ENCODE measurements around the gene PSEN2. TPM values are rescaled to one million over a fixed set of nuclear protein-coding genes. Genes with fewer than 3 reads are reported as not detected.

PSEN2 gene
- total RNA-seq, 1 donor from 2014 or later, result 26.5 TPM

- no peaks in the 10 kb centered on the region for H3K9me3 ChIP-seq
- intact Hi-C loops (cut with DNase I), result no loop called here
- DNase-seq (ENCODE audit: low spot score in 2 of 2), result no peak
- no peak overlapping the region for H3K4me3 ChIP-seq
- TF ChIP-seq CTCF (IDR thresholded peaks at IDR 0.05), result no peak
- H3K4me1 ChIP-seq, result no peaks in the 10 kb centered on the region
- H3K27ac ChIP-seq, result no peak overlapping the region
- no peaks in the 10 kb centered on the region for H3K27me3 ChIP-seq
- H3K36me3 ChIP-seq, result peaks cover 45 to 61% of the 10 kb centered on the region in 2 donors
These were observed 18.4 kb downstream of the PSEN2 start for GRCh38 chr1:226888816-226889215.

GRCh38 chr1:226889616-226890330 is 19.4 kb downstream of the PSEN2 start:
- H3K4me3 ChIP-seq, result no peak overlapping the region
- intact Hi-C loops (cut with DNase I), result no loop called here
- DNase-seq (ENCODE audit: low spot score in 2 of 2), result no peak
- H3K27me3 ChIP-seq, result no peaks in the 10 kb centered on the region
- H3K36me3 ChIP-seq, result peaks cover 50 to 67% of the 10 kb centered on the region in 2 donors
- H3K27ac ChIP-seq, result no peak overlapping the region
- no peaks in the 10 kb centered on the region for H3K9me3 ChIP-seq
- no peak for TF ChIP-seq CTCF (IDR thresholded peaks at IDR 0.05)
- no peaks in the 10 kb centered on the region for H3K4me1 ChIP-seq

GRCh38 chr1:226890331-226891108 is 20.1 kb downstream of the PSEN2 start:
- no peak overlapping the region for H3K27ac ChIP-seq
- no peaks in the 10 kb centered on the region for H3K9me3 ChIP-seq
- no peaks in the 10 kb centered on the region for H3K4me1 ChIP-seq
- H3K36me3 ChIP-seq, result peaks cover 57 to 73% of the 10 kb centered on the region in 2 donors
- intact Hi-C loops (cut with DNase I), result no loop called here
- no peak for DNase-seq (ENCODE audit: low spot score in 2 of 2)
- H3K27me3 ChIP-seq, result no peaks in the 10 kb centered on the region
- H3K4me3 ChIP-seq, result no peak overlapping the region
- no peak for TF ChIP-seq CTCF (IDR thresholded peaks at IDR 0.05)

DNA sequence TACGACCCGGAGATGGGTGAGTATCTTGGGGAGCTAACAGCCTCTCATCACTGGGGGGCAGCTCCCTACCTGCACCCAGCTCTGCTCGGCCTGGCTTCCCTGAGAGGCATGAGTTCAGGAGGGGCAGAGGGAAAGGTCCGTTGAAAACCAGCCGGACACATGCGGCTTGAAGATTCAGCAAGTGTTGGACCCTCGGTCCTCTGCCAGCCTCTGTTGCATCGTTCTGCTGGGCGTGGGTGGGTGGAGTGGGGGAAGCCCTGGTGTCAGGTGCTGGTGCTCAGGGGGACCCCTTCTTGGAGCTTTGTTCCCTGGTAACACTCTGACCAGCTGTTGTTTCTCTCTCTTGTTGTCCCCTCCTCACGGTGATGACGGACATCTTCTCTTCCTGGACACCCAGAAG is 20.9 kb downstream of the PSEN2 start:
- H3K27ac ChIP-seq, result no peak overlapping the region
- no peak for TF ChIP-seq CTCF (IDR thresholded peaks at IDR 0.05)
- H3K9me3 ChIP-seq, result no peaks in the 10 kb centered on the region
- H3K36me3 ChIP-seq, result peaks cover 62 to 79% of the 10 kb centered on the region in 2 donors
- intact Hi-C loops (cut with DNase I), result no loop called here
- H3K27me3 ChIP-seq, result no peaks in the 10 kb centered on the region
- DNase-seq (ENCODE audit: low spot score in 2 of 2), result no peak
- no peak overlapping the region for H3K4me3 ChIP-seq
- no peaks in the 10 kb centered on the region for H3K4me1 ChIP-seq

- H3K4me3 ChIP-seq, result no peak overlapping the region
- H3K27me3 ChIP-seq, result no peaks in the 10 kb centered on the region
- intact Hi-C loops (cut with DNase I), result no loop called here
- H3K9me3 ChIP-seq, result no peaks in the 10 kb centered on the region
- H3K4me1 ChIP-seq, result no peaks in the 10 kb centered on the region
- no peak for DNase-seq (ENCODE audit: low spot score in 2 of 2)
- H3K36me3 ChIP-seq, result peaks cover 62 to 73% of the 10 kb centered on the region in 2 donors
- no peak for TF ChIP-seq CTCF (IDR thresholded peaks at IDR 0.05)
- no peak overlapping the region for H3K27ac ChIP-seq
These were observed 21.6 kb downstream of the PSEN2 start for GRCh38 chr1:226891846-226892523.
